GM19468 (cell line): ENCODE results near the gene ANO3.

ENCODE experiments used
- ATAC-seq: cut with Tn5 transposase; IDR thresholded peaks from one replicate; pipeline ENCODE4 v1.9.1; 2021; ENCODE audit warnings: mild to moderate bottlenecking, moderate library complexity, moderate number of reproducible peaks; ENCODE audit not compliant: unreplicated experiment; ENCODE audit errors: extremely low read depth

ANO3 gene

GRCh38 chr11:26350002-26350401 is 18.1 kb downstream of the ANO3 start:
- no peak for ATAC-seq

GRCh38 chr11:26353010-26353409 is 21.1 kb downstream of the ANO3 start:
- ATAC-seq: no peak

- ATAC-seq: no peak
These were observed 27.1 kb downstream of the ANO3 start for GRCh38 chr11:26359055-26359454.

GRCh38 chr11:26365284-26365683 is 33.4 kb downstream of the ANO3 start:
- no peak for ATAC-seq

- ATAC-seq: no peak
These were observed 45.7 kb downstream of the ANO3 start for GRCh38 chr11:26377619-26378018.

GRCh38 chr11:26399336-26399735 is 67.4 kb downstream of the ANO3 start:
- ATAC-seq: no peak

- ATAC-seq: no peak
These were observed 78.9 kb downstream of the ANO3 start for GRCh38 chr11:26410706-26411366.

GRCh38 chr11:26412955-26413354 is 81.0 kb downstream of the ANO3 start:
- ATAC-seq: no peak

- no peak for ATAC-seq
These were observed 86.5 kb downstream of the ANO3 start for GRCh38 chr11:26418386-26418912.

- ATAC-seq: no peak
These were observed 88.4 kb downstream of the ANO3 start for GRCh38 chr11:26420331-26420730.

- no peak for ATAC-seq
These were observed 92.3 kb downstream of the ANO3 start for GRCh38 chr11:26424255-26424654.

GRCh38 chr11:26439854-26440253 is 107.9 kb downstream of the ANO3 start:
- ATAC-seq: no peak

GRCh38 chr11:26442131-26442530 is 110.2 kb downstream of the ANO3 start:
- no peak for ATAC-seq

- no peak for ATAC-seq
These were observed 111.7 kb downstream of the ANO3 start for GRCh38 chr11:26443617-26444016.

GRCh38 chr11:26457636-26458035 is 125.7 kb downstream of the ANO3 start:
- no peak for ATAC-seq

- ATAC-seq: no peak
These were observed 133.3 kb downstream of the ANO3 start for GRCh38 chr11:26465274-26465673.

GRCh38 chr11:26467506-26467905 is 135.6 kb downstream of the ANO3 start:
- ATAC-seq: no peak

GRCh38 chr11:26470992-26471391 is 139.1 kb downstream of the ANO3 start:
- ATAC-seq: no peak

- ATAC-seq: no peak
These were observed 141.6 kb downstream of the ANO3 start for GRCh38 chr11:26473216-26474194.

- ATAC-seq: no peak
These were observed 142.5 kb downstream of the ANO3 start for GRCh38 chr11:26474401-26474800.

- no peak for ATAC-seq
These were observed 145.5 kb downstream of the ANO3 start for GRCh38 chr11:26477396-26477795.
